HG03135 (cell line): ENCODE results near the gene NLRP5.
"Not testable (repeated sequence)": the region's sequence is repeated elsewhere in the genome, so short reads cannot be mapped to it uniquely, and the experiment has no call there.

Experiments used
- ATAC-seq: cut with Tn5 transposase; IDR thresholded peaks from one replicate; pipeline ENCODE4 v1.9.1; 2021; ENCODE audit warnings: mild to moderate bottlenecking, moderate library complexity; ENCODE audit not compliant: unreplicated experiment

The NLRP5 gene

DNA sequence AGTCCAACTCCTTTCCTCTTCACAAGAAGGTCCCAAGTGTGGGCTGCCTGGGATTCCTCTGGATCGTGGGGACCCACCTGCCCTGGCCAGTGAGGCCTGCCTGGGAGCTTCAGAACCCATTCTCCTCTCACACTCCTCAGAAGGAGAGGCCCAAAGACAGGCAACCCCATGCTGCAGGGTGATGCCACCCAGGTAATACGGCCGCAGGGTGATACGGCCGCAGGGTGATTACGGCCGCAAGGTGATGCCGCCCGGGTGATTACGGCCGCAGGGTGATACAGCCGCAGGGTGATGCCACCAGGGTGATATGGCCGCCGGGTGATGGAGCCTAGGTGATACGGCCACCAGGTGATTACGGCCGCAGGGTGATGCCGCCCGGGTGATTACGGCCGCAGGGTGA lies 111.7 kb downstream of the NLRP5 start:
- ATAC-seq = not testable (repeated sequence)

DNA sequence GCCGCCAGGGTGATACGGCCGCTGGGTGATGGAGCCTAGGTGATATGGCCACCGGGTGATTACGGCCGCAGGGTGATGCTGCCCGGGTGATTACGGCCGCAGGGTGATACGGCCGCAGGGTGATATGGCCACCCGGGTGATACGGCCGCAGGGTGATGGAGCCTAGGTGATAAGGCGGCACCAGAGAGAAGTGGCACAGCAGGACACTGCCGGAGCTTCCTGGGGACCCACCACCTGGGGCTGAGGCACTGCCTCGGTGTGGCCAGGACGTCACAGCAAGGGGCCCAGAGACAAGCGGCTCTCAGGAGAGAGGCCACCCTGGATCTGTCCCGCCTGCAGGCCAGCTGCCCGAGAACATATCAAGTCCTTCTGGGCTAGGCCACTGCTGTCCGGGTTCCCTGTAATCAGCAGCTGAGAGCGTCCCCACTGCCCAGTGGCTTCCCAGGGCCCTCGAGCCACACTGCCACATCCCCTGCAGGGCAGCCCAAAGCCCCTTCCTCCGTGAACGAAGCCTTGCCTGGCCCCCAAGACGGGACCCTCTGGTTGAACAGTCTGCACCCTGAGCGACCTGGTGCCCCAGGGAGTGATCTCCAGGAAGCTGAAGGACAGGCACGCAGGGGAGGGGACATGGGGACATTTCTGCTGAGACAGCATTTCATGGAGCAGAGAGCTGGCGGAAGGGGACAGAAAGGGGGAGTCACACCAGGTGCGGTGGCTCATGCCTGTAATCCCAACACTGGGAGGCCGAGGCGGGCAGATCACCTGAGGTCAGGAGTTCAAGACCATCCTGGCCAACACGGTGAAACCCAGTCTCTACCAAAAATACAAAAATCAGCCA lies 112.4 kb downstream of the NLRP5 start:
- ATAC-seq = no peak

DNA sequence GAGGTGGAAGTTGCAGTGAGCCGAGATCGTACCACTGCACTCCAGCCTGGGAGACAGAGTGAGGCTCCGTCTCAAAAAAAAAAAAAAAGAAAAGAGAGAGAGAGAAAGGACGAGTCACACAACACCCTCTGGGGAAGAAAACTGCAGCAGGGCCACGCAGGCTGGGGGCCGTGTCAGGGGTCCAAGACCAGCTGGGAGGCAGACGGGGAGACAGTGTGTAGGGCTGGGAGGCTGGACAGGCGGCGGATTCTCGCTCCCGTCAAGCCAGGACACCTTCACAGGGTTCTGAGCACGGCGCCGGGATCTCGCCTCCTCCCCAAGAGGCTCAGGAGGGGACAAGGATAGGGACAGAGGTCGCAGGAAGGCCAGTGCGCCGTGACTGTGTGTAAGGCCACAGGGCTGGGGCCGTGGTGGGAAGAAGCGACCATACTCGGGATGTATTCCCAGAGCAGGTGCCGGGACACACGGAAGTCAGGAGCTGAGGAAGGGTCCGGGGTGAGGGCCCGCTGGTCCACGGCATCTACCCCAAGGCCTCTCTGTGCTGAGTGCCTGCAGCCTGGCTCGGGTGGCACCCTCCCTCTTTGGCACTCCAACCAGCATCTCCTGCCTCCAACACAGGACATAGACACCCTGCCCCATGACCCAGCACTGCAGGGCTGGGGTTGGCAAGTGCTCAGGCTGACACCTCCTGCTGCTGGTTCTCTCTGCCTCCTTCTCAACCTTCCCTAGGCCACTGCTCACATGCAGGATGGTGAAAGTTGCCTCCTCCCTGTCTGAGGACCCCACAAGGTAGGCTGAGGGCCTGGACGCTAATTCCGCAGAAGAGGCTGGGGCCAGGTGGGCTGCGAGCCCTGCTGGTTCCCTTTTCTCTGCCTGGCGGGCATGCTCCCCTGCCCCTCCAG lies 113.3 kb downstream of the NLRP5 start:
- no peak for ATAC-seq

GRCh38 chr19:56101095-56101494 lies 114.5 kb downstream of the NLRP5 start:
- ATAC-seq = no peak

DNA sequence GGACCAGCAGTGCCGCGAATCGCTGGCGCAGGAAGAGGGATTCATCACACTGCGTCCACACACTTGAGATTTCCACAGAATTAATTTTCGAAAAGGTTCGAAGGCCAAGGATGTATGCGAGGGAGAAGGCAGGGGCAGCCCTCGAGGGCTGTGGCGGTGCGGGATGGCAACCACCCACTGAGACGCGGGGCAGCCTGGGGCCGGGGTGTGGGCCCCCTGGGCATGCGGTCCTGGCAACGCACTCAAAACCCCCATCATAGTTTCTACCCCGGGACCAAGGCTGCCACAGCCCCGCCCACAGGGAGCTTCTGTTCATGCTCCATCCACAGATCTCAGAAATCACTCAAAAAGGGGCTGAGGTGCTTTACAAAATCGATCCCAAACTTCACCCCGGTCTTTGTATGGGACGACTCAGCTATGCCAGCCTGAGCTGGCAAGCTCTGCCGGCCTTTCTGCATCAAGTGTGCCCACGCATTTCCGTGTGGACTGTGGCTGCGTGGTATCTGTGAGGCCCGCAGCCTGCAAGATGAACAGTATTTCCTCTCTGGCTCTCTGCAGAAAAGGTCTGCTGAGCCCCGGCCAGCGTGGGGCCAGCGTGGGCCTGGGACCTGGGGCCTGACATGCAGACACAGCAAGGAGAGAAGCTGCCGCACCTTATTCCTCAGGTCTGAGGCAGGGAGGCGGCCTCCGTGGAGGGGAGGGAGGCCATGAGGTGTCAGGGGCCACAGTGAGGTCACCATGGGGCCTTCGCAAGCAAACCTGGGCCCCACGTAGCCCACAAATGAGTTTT lies 115.4 kb downstream of the NLRP5 start:
- no peak for ATAC-seq

DNA sequence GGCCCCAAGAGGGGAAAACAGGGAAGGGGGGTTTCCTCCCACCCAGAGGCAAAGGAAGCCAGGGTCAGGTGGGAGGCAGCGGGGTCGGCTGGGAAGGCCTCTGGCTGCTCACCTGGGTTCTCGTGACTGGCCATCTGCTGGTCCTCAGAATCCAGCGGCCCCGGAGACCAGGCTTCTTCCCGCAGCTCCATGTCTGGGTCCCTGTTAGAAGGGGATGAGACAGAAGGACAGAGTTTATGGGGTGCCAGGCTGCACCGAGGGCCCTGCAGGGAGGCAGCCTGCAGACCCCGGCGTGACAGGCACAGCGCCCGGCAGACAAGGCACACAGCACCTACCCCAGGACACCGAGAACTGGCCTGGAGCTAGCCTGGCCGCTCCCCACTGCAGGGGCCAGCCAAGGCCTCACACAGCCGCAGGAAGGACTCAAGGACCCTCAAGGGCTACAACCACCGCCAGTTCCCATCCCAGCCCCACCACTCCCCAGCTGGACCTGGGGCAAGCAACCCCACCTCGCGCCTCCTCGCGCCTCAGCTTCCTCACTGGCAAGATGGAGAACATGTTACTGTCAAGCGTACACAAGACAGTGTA lies 116.5 kb downstream of the NLRP5 start:
- ATAC-seq = no peak

GRCh38 chr19:56104423-56104822 lies 117.8 kb downstream of the NLRP5 start:
- no peak for ATAC-seq

DNA sequence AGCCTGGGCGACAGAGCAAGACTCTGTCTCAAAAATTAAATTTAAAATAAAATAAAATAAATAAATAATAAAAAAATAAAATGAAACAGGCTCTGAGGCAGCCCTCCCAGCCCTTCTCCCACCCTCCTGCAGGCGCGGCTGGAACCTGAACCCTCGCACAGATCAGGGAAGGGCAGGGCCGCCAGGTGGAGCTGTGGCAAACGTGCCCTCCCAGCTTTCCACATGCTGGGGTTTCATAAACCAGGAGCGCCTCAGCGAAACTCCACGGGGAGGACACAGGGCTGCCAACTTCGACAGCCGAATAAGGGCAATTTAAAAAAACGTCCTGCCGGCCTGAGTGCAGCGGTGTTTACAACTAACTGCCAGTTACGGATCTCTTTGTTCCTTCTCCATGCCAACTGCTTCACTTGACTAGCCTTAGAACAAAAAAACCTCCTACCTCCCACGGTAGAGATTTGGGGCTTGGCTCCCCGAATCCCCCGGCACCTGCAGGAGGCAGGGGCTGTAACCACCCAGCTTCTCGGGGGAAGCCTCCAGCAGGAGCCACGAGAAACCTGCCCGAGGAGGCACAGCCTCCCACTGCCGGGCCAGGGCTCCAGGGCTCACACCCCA lies 118.6 kb downstream of the NLRP5 start:
- no peak for ATAC-seq

GRCh38 chr19:56105831-56106396 lies 119.3 kb downstream of the NLRP5 start:
- ATAC-seq = not testable (repeated sequence)

GRCh38 chr19:56106397-56106849 lies 119.8 kb downstream of the NLRP5 start:
- no peak for ATAC-seq

DNA sequence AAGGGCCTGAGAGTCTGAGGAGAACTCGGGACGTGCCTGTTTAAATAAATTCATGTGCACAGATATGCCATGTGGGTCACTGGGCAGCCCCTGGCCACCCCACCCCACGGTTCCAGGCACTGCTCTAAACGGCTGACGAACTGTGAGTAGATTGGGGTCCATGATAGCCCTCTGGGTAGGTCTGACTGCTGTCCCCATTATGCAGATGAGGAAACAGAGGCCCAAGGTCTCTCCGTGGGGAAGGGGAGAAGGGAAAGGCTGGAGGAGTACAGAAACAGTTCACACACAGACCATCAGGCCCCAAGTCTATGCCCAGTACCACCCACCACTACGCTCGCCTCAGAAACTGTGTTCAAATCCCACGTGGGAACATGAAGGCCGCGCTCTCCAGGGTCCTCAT lies 120.4 kb downstream of the NLRP5 start:
- ATAC-seq = no peak

DNA sequence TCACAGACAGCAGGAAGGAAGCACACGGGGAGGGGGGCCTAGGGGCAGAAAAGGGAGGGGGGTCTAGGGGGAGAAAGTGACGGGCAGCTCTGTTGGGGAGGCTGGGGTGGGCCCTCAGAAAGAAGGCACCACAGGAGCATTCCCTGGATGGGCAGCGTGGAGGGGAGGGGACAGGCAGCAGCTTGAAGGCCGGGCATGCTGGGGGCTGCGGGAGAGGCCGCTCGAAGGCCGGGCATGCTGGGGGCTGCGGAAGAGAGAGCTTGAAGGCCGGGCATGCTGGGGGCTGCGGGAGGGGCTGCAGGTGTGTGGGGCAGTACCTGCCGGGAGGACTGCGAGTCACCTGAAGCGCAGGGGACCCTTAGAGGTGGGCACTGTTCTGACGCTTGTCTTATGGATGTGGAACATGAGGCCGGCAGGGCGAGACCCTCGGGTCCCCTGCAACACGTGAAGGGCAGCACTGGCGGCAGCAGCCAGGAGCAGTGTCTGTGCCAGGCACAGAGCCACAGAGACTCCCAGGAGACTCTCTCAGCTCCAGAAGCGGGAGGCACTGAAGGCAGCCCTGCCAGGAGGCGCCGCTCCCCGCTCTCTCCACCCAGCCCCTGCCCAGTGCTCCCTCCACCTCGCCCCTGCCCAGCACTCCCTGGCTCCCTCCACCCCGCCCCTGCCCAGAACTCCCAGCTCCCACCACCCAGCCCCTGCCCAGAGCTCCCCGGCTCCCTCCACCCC lies 121.2 kb downstream of the NLRP5 start:
- ATAC-seq = no peak

DNA sequence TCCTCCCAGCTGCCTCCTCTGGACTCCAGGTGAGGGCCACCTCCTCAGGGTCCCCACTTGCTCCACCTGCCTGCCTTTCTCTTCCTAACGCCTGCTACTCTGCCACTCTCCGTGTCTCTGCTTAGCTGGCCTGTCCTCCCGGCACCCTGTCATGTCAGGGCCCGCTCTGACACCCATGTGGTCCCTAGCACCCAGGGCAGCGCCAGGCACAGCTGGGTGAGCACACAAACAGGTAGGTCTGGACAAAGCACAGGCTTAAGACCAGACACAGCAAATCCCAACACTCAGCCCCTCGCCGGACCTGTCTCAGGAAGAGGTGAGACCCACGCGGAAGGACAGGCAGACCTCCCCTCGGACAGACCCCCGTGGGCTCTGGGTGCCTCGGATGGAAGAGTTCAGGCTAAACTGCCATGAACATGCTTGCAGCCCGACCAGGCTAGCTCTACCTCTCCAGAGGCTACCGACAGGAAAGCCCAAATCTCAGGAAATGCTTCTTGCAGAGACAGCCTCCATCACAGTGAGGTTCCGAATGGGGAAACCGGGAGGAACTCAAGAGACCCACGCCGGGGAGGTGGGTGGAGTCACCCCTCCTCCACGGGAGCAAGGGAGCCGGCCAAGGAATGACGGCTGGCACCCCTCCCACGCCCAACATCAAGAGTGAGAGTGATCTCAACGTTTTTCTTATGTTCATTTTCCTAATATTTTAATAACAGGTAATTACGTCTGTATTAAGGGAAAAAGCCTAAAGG lies 122.0 kb downstream of the NLRP5 start:
- ATAC-seq = no peak

GRCh38 chr19:56109226-56109625 lies 122.7 kb downstream of the NLRP5 start:
- no peak for ATAC-seq

GRCh38 chr19:56110515-56111448 lies 124.2 kb downstream of the NLRP5 start:
- no peak for ATAC-seq
